ENCODE measurements around the gene SLC25A21. TPM values are rescaled to one million over a fixed set of nuclear protein-coding genes. Genes with fewer than 3 reads are reported as not detected.
"Not testable (repeated sequence)": the region's sequence is repeated elsewhere in the genome, so short reads cannot be mapped to it uniquely, and the experiment has no call there.

SLC25A21 gene
- total and polyA plus RNA-seq, 7 experiments from 2014 or later = not detected

DNA sequence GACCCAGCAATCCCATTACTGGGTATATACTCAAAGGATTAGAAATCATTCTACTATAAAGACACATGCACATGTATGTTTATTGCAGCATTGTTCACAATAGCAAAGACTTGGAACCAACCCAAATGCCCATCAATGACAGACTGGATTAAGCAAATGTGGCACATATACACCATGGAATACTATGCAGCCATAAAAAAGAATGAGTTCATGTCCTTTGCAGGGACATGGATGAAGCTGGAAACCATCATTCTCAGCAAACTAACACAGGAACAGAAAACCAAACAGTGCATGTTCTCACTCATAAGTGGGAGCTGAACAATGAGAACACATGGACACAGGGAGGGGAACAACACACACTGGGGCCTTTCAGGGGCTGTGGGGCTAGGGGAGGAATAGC is 310.2 kb downstream of the SLC25A21 start:
- DNase-seq; ATAC-seq; H3K27ac ChIP-seq (ENCODE audit: low read depth, low read length); intact Hi-C loops (cut with micrococcal nuclease); POLR2A ChIA-PET; H3K27me3 Mint-ChIP-seq; H3K4me1 ChIP-seq (ENCODE audit: control insufficient read depth in 2 of 2, insufficient read depth in 2 of 2, low read length in 2 of 2); H3K4me3 Mint-ChIP-seq; H3K9me3 ChIP-seq (ENCODE audit: control insufficient read depth in 2 of 3, low read length in 3 of 3); H3K4me3 ChIP-seq (ENCODE audit: low read length); H3K36me3 Mint-ChIP-seq; H3K4me1 Mint-ChIP-seq; CTCF ChIA-PET; H3K27ac Mint-ChIP-seq; H3K27me3 ChIP-seq (ENCODE audit: control insufficient read depth in 2 of 2, insufficient read depth in 2 of 2, low read length in 2 of 2); H3K36me3 ChIP-seq (ENCODE audit: control insufficient read depth in 2 of 3, insufficient read depth in 3 of 3, low read length in 3 of 3): not testable (repeated sequence)
- H3K9me3 Mint-ChIP-seq = peaks cover 0 to 16% (median 3%) of the 10 kb centered on the region in 11 donors

DNA sequence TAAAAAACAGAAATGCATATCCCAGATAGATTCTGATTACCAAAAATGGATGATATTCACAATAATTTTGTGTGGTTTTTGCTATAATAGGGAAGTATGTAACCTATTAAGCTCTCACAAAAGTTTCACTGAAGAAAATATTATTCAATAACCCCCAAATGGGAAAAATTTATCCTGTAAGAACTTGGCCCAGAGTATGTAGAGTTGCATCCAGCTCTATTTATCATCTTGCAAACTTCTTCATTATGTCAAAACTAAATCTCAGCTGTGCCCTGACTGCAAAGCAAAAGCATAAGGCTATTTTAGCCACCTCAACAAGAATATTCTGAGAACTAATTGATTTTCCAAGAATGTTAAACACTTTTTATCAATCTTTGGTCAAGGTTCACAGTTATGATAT is 311.6 kb downstream of the SLC25A21 start:
- Mint-ChIP-seq H3K27ac (no peak overlapping the region), H3K4me3 (no peak overlapping the region), H3K9me3 (peaks cover 0 to 16% (median 3%) of the 10 kb centered on the region in 11 donors), H3K36me3 (no peaks in the 10 kb centered on the region), H3K27me3 (peaks cover 0 to 4% (median 0%) of the 10 kb centered on the region in 5 donors), H3K4me1 (no peaks in the 10 kb centered on the region)
- ATAC-seq (no peak), DNase-seq (no peak)
- no peaks in the 10 kb centered on the region for H3K36me3 ChIP-seq (ENCODE audit: control insufficient read depth in 2 of 3, insufficient read depth in 3 of 3, low read length in 3 of 3)
- no peaks in the 10 kb centered on the region for H3K9me3 ChIP-seq (ENCODE audit: control insufficient read depth in 2 of 3, low read length in 3 of 3)
- intact Hi-C loops (cut with micrococcal nuclease) = no loop called here
- no peak overlapping the region for H3K4me3 ChIP-seq (ENCODE audit: low read length)
- no peaks in the 10 kb centered on the region for H3K27me3 ChIP-seq (ENCODE audit: control insufficient read depth in 2 of 2, insufficient read depth in 2 of 2, low read length in 2 of 2)
- CTCF ChIA-PET = no interaction called here
- no peak overlapping the region for H3K27ac ChIP-seq (ENCODE audit: low read depth, low read length)
- POLR2A ChIA-PET = no interaction called here
- no peaks in the 10 kb centered on the region for H3K4me1 ChIP-seq (ENCODE audit: control insufficient read depth in 2 of 2, insufficient read depth in 2 of 2, low read length in 2 of 2)

DNA sequence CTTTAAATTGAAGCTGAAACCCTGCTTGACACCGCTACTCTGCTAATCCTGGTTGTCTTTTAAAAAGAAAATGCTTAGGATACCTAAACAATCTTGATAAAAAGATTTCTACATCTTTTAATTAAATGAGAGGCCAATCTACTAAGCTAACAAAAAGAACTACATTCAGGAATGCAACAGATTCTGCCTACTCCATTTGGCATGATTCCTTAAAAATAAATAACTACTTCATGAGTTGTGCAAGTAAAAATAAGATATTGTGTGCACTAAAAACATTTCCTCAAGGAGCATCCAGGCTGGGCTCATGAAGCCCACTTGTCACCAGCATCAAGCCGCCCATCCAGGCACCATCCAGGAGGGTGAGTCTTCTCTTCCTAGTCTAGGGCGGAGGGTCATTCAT is 313.3 kb downstream of the SLC25A21 start:
- Histone ChIP-seq H3K27me3 (ENCODE audit: control insufficient read depth in 2 of 2, insufficient read depth in 2 of 2, low read length in 2 of 2) (no peaks in the 10 kb centered on the region), H3K9me3 (ENCODE audit: control insufficient read depth in 2 of 3, low read length in 3 of 3) (no peaks in the 10 kb centered on the region), H3K36me3 (ENCODE audit: control insufficient read depth in 2 of 3, insufficient read depth in 3 of 3, low read length in 3 of 3) (no peaks in the 10 kb centered on the region), H3K4me3 (ENCODE audit: low read length) (no peak overlapping the region), H3K4me1 (ENCODE audit: control insufficient read depth in 2 of 2, insufficient read depth in 2 of 2, low read length in 2 of 2) (no peaks in the 10 kb centered on the region), H3K27ac (ENCODE audit: low read depth, low read length) (no peak overlapping the region)
- H3K4me3 Mint-ChIP-seq = no peak overlapping the region
- no peaks in the 10 kb centered on the region for H3K36me3 Mint-ChIP-seq
- ChIA-PET POLR2A (no interaction called here), CTCF (no interaction called here)
- ATAC-seq (no peak), DNase-seq (no peak)
- no peaks in the 10 kb centered on the region for H3K4me1 Mint-ChIP-seq
- peaks cover 0 to 16% (median 4%) of the 10 kb centered on the region in 11 donors for H3K9me3 Mint-ChIP-seq
- intact Hi-C loops (cut with micrococcal nuclease) = no loop called here
- H3K27me3 Mint-ChIP-seq = peaks cover 0 to 9% (median 0%) of the 10 kb centered on the region in 5 donors
- no peak overlapping the region for H3K27ac Mint-ChIP-seq

DNA sequence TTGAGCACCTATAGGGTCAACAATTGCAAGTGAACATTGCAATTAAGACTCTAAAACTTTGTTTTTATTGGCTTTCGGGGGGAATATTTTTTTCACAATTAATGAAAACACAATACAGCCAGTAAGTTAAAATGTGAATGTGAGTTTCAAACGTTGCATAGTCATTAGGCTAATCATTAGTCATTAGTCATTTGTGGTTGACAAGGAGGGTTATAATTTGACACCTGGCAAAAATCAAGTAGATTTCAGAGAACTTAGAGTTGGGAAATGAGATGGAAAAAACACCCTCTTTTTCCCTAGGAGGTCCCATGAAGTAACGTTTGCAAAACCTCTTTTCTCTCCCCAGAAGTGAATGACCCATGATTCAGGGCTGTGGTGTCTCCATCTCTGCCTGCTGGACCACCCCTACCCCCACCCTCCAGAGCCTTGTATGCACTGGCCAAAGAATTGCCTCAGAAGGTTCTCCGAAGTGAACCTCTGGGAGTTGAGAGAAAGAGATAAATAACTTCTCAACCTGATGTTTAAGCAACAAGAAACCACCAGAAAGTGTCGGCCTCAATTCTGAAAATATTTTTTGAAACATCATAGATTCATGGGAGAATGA is 314.5 kb downstream of the SLC25A21 start:
- peaks cover 0 to 13% (median 4%) of the 10 kb centered on the region in 11 donors for H3K9me3 Mint-ChIP-seq
- Histone ChIP-seq H3K27ac (ENCODE audit: low read depth, low read length) (no peak overlapping the region), H3K9me3 (ENCODE audit: control insufficient read depth in 2 of 3, low read length in 3 of 3) (no peaks in the 10 kb centered on the region), H3K4me1 (ENCODE audit: control insufficient read depth in 2 of 2, insufficient read depth in 2 of 2, low read length in 2 of 2) (no peaks in the 10 kb centered on the region), H3K4me3 (ENCODE audit: low read length) (no peak overlapping the region), H3K27me3 (ENCODE audit: control insufficient read depth in 2 of 2, insufficient read depth in 2 of 2, low read length in 2 of 2) (no peaks in the 10 kb centered on the region), H3K36me3 (ENCODE audit: control insufficient read depth in 2 of 3, insufficient read depth in 3 of 3, low read length in 3 of 3) (no peaks in the 10 kb centered on the region)
- H3K4me3 Mint-ChIP-seq = no peak overlapping the region
- intact Hi-C loops (cut with micrococcal nuclease) = no loop called here
- H3K36me3 Mint-ChIP-seq = no peaks in the 10 kb centered on the region
- ATAC-seq = no peak
- no peak overlapping the region for H3K27ac Mint-ChIP-seq
- H3K27me3 Mint-ChIP-seq = peaks cover 0 to 9% (median 0%) of the 10 kb centered on the region in 5 donors
- ChIA-PET CTCF (no interaction called here), POLR2A (no interaction called here)
- DNase-seq = no peak
- H3K4me1 Mint-ChIP-seq = no peaks in the 10 kb centered on the region

DNA sequence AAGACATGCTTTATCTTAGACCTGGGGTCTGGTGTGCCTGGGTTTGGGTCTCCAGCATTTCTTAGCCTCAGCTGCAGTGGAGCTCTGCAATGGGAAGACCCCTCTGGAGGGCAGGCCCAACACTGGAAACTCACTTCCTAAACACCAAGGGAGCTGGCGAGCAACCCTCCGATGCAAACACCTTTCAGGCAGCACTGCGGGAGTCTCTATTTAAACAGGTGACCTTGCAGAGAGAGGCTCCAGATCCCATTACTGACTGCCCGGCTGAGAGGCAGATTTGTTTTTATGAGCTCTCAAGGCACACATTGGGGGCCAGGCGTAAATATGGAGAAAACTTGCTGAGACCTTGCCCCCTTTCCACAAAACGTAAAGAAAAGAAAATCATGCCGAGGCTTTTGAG is 315.3 kb downstream of the SLC25A21 start:
- Mint-ChIP-seq H3K4me3 (no peak overlapping the region), H3K27me3 (peaks cover 0 to 9% (median 0%) of the 10 kb centered on the region in 5 donors), H3K4me1 (no peaks in the 10 kb centered on the region), H3K36me3 (no peaks in the 10 kb centered on the region), H3K27ac (no peak overlapping the region), H3K9me3 (peaks cover 0 to 12% (median 4%) of the 10 kb centered on the region in 11 donors)
- DNase-seq (no peak), ATAC-seq (no peak)
- H3K9me3 ChIP-seq (ENCODE audit: control insufficient read depth in 2 of 3, low read length in 3 of 3) = no peaks in the 10 kb centered on the region
- ChIA-PET CTCF (no interaction called here), POLR2A (no interaction called here)
- intact Hi-C loops (cut with micrococcal nuclease) = no loop called here
- H3K4me1 ChIP-seq (ENCODE audit: control insufficient read depth in 2 of 2, insufficient read depth in 2 of 2, low read length in 2 of 2) = no peaks in the 10 kb centered on the region
- no peaks in the 10 kb centered on the region for H3K36me3 ChIP-seq (ENCODE audit: control insufficient read depth in 2 of 3, insufficient read depth in 3 of 3, low read length in 3 of 3)
- H3K27me3 ChIP-seq (ENCODE audit: control insufficient read depth in 2 of 2, insufficient read depth in 2 of 2, low read length in 2 of 2) = no peaks in the 10 kb centered on the region
- no peak overlapping the region for H3K27ac ChIP-seq (ENCODE audit: low read depth, low read length)
- H3K4me3 ChIP-seq (ENCODE audit: low read length) = no peak overlapping the region

DNA sequence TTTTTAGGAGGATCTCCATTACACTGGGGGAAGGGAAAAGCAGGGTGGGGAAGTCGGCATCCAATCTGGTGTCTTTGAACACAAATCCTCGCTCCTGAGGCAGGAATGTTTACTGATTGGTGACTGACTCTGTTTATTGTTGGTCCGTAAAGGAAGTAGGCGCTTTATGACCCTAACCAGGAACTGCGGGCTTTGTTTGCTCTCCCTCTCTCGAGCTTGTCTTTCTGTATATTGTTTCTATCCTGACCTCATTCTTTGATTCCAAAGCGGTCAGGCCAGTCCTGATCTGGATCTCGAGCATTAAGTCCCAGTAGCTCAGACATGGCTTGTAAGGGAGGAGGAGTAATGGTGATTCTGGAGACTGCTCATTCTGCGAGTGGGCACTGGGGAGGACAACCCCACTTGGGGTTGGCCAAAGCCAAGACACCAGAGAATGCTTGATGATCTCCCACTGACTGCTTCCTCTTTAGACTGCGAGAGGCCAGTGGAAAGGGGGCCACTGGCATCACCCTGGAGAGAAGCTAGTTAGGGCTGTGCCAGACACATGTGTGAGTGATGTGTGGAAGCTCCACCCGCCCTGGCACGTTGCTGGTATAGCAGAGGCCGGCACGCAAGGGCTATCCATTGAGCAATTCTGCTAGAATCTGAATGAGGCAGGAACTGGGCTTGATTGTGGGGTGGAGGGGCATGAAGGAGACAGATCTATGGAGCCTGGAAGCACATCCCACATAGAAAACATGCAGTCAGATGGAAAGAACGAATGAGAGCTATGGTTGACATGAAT is 316.1 kb downstream of the SLC25A21 start:
- H3K4me1 Mint-ChIP-seq = no peaks in the 10 kb centered on the region
- no peak overlapping the region for H3K27ac ChIP-seq (ENCODE audit: low read depth, low read length)
- H3K4me3 Mint-ChIP-seq = no peak overlapping the region
- no peaks in the 10 kb centered on the region for H3K27me3 ChIP-seq (ENCODE audit: control insufficient read depth in 2 of 2, insufficient read depth in 2 of 2, low read length in 2 of 2)
- no peaks in the 10 kb centered on the region for H3K36me3 ChIP-seq (ENCODE audit: control insufficient read depth in 2 of 3, insufficient read depth in 3 of 3, low read length in 3 of 3)
- DNase-seq (no peak), ATAC-seq (no peak)
- ChIA-PET CTCF (no interaction called here), POLR2A (no interaction called here)
- H3K9me3 ChIP-seq (ENCODE audit: control insufficient read depth in 2 of 3, low read length in 3 of 3) = no peaks in the 10 kb centered on the region
- no peaks in the 10 kb centered on the region for H3K4me1 ChIP-seq (ENCODE audit: control insufficient read depth in 2 of 2, insufficient read depth in 2 of 2, low read length in 2 of 2)
- peaks cover 0 to 9% (median 0%) of the 10 kb centered on the region in 5 donors for H3K27me3 Mint-ChIP-seq
- H3K36me3 Mint-ChIP-seq = no peaks in the 10 kb centered on the region
- no peak overlapping the region for H3K27ac Mint-ChIP-seq
- peaks cover 0 to 8% (median 0%) of the 10 kb centered on the region in 11 donors for H3K9me3 Mint-ChIP-seq
- H3K4me3 ChIP-seq (ENCODE audit: low read length) = no peak overlapping the region
- intact Hi-C loops (cut with micrococcal nuclease) = no loop called here

DNA sequence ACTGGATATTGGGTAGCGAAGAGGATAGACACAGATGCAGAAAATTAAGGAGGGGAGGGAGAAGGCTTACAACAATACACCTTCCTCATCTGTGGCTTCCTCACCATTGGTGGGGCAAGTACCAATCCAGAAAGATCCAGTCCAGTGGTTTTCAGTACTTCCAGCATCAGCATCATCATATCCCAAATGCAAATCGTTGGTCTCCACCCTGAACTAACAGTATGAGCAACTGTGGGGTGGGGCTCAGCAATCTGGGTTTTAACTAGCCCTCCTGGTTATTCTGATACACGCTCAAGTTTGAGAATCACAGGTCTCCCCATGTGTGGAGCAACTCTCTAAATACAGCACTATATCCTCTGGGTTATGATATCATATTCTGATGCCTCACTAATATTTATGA is 317.0 kb downstream of the SLC25A21 start:
- Histone ChIP-seq H3K27me3 (ENCODE audit: control insufficient read depth in 2 of 2, insufficient read depth in 2 of 2, low read length in 2 of 2) (no peaks in the 10 kb centered on the region), H3K4me3 (ENCODE audit: low read length) (no peak overlapping the region), H3K36me3 (ENCODE audit: control insufficient read depth in 2 of 3, insufficient read depth in 3 of 3, low read length in 3 of 3) (no peaks in the 10 kb centered on the region), H3K27ac (ENCODE audit: low read depth, low read length) (no peak overlapping the region), H3K9me3 (ENCODE audit: control insufficient read depth in 2 of 3, low read length in 3 of 3) (no peaks in the 10 kb centered on the region), H3K4me1 (ENCODE audit: control insufficient read depth in 2 of 2, insufficient read depth in 2 of 2, low read length in 2 of 2) (no peaks in the 10 kb centered on the region)
- ATAC-seq = no peak
- intact Hi-C loops (cut with micrococcal nuclease) = no loop called here
- H3K4me1 Mint-ChIP-seq = no peaks in the 10 kb centered on the region
- CTCF ChIA-PET = no interaction called here
- no peaks in the 10 kb centered on the region for H3K36me3 Mint-ChIP-seq
- no peak overlapping the region for H3K4me3 Mint-ChIP-seq
- no peak overlapping the region for H3K27ac Mint-ChIP-seq
- peaks cover 0 to 9% (median 0%) of the 10 kb centered on the region in 5 donors for H3K27me3 Mint-ChIP-seq
- no peak for DNase-seq
- H3K9me3 Mint-ChIP-seq = peaks cover 0 to 9% (median 0%) of the 10 kb centered on the region in 11 donors
- POLR2A ChIA-PET = no interaction called here

Data from naive thymus-derived CD4-positive, alpha-beta T cell (primary cell).